ENCODE measurements around the gene SAPCD1. TPM values are rescaled to one million over a fixed set of nuclear protein-coding genes. Genes with fewer than 3 reads are reported as not detected.

Gene SAPCD1
- total RNA-seq, 2 experiments from 2014 or later, result 7.6 to 9.5 TPM

- Mint-ChIP-seq H3K9me3 (no peaks in the 10 kb centered on the region), H3K4me1 (peaks cover 57% of the 10 kb centered on the region), H3K4me3 (peak overlapping the region; percentile 93), H3K27ac (peak overlapping the region; percentile 89), H3K36me3 (peaks cover 45% of the 10 kb centered on the region), H3K27me3 (no peaks in the 10 kb centered on the region)
- DNase-seq, result no peak
Observed at GRCh38 chr6:31736768-31737314, 25.6 kb upstream of the SAPCD1 start.

GRCh38 chr6:31737315-31737990, 25.0 kb upstream of the SAPCD1 start:
- H3K36me3 Mint-ChIP-seq, result peaks cover 47% of the 10 kb centered on the region
- H3K9me3 Mint-ChIP-seq, result no peaks in the 10 kb centered on the region
- H3K4me3 Mint-ChIP-seq, result peak overlapping the region; percentile 93
- peak overlapping the region; percentile 89 for H3K27ac Mint-ChIP-seq
- peaks cover 54% of the 10 kb centered on the region for H3K4me1 Mint-ChIP-seq
- H3K27me3 Mint-ChIP-seq, result no peaks in the 10 kb centered on the region
- no peak for DNase-seq

- H3K4me1 Mint-ChIP-seq, result peaks cover 51% of the 10 kb centered on the region
- H3K9me3 Mint-ChIP-seq, result no peaks in the 10 kb centered on the region
- H3K27ac Mint-ChIP-seq, result peak overlapping the region; percentile 89
- peak overlapping the region; percentile 93 for H3K4me3 Mint-ChIP-seq
- H3K36me3 Mint-ChIP-seq, result peaks cover 53% of the 10 kb centered on the region
- DNase-seq, result peak; percentile 60
- H3K27me3 Mint-ChIP-seq, result no peaks in the 10 kb centered on the region
Observed at GRCh38 chr6:31737991-31738979, 24.2 kb upstream of the SAPCD1 start.

- peaks cover 51% of the 10 kb centered on the region for H3K36me3 Mint-ChIP-seq
- H3K27ac Mint-ChIP-seq, result peak within 1 kb of the TSS; percentile 89
- H3K27me3 Mint-ChIP-seq, result no peaks in the 10 kb centered on the region
- H3K4me1 Mint-ChIP-seq, result peaks cover 42% of the 10 kb centered on the region
- H3K4me3 Mint-ChIP-seq, result peak within 1 kb of the TSS; percentile 93
- no peaks in the 10 kb centered on the region for H3K9me3 Mint-ChIP-seq
- DNase-seq, result peak; percentile 97
Observed at GRCh38 chr6:31739639-31740396, 22.6 kb upstream of the SAPCD1 start, which contains the start of gene MSH5. Gene MSH5, plus strand, starts transcription at chr6:31740005. Its CDS starts 462 bp downstream, at chr6:31740467.

- H3K36me3 Mint-ChIP-seq, result peaks cover 50% of the 10 kb centered on the region
- DNase-seq, result peak; percentile 45
- peak overlapping the region; percentile 89 for H3K27ac Mint-ChIP-seq
- H3K27me3 Mint-ChIP-seq, result no peaks in the 10 kb centered on the region
- H3K9me3 Mint-ChIP-seq, result no peaks in the 10 kb centered on the region
- H3K4me1 Mint-ChIP-seq, result peaks cover 44% of the 10 kb centered on the region
- peak overlapping the region; percentile 90 for H3K4me3 Mint-ChIP-seq
Observed at GRCh38 chr6:31740397-31741223, 21.8 kb upstream of the SAPCD1 start.

- peak overlapping the region; percentile 61 for H3K27ac Mint-ChIP-seq
- H3K9me3 Mint-ChIP-seq, result no peaks in the 10 kb centered on the region
- H3K4me1 Mint-ChIP-seq, result peaks cover 41% of the 10 kb centered on the region
- DNase-seq, result no peak
- H3K27me3 Mint-ChIP-seq, result no peaks in the 10 kb centered on the region
- H3K4me3 Mint-ChIP-seq, result peak overlapping the region; percentile 90
- H3K36me3 Mint-ChIP-seq, result peaks cover 51% of the 10 kb centered on the region
Observed at GRCh38 chr6:31741815-31742214, 20.6 kb upstream of the SAPCD1 start.

GRCh38 chr6:31742894-31743293, 19.6 kb upstream of the SAPCD1 start:
- peaks cover 59% of the 10 kb centered on the region for H3K36me3 Mint-ChIP-seq
- H3K27ac Mint-ChIP-seq, result no peak overlapping the region
- H3K27me3 Mint-ChIP-seq, result no peaks in the 10 kb centered on the region
- no peaks in the 10 kb centered on the region for H3K9me3 Mint-ChIP-seq
- H3K4me1 Mint-ChIP-seq, result peaks cover 31% of the 10 kb centered on the region
- H3K4me3 Mint-ChIP-seq, result no peak overlapping the region
- DNase-seq, result no peak

GRCh38 chr6:31744422-31744821, 18.0 kb upstream of the SAPCD1 start:
- Mint-ChIP-seq H3K36me3 (peaks cover 67% of the 10 kb centered on the region), H3K4me3 (no peak overlapping the region)

GRCh38 chr6:31749301-31750036, 13.0 kb upstream of the SAPCD1 start:
- H3K4me1 Mint-ChIP-seq, result peaks cover 2% of the 10 kb centered on the region
- no peak overlapping the region for H3K27ac Mint-ChIP-seq
- DNase-seq, result no peak

More at GRCh38 chr6:31744422-31744821, 18.0 kb upstream of the SAPCD1 start:
- Mint-ChIP-seq H3K27me3 (no peaks in the 10 kb centered on the region), H3K27ac (no peak overlapping the region), H3K4me1 (peaks cover 16% of the 10 kb centered on the region), H3K9me3 (no peaks in the 10 kb centered on the region)
- no peak for DNase-seq

GRCh38 chr6:31750411-31751022, 11.9 kb upstream of the SAPCD1 start:
- H3K9me3 Mint-ChIP-seq, result no peaks in the 10 kb centered on the region
- no peak overlapping the region for H3K4me3 Mint-ChIP-seq
- H3K27ac Mint-ChIP-seq, result no peak overlapping the region
- no peak for DNase-seq
- H3K27me3 Mint-ChIP-seq, result no peaks in the 10 kb centered on the region
- peaks cover 24% of the 10 kb centered on the region for H3K36me3 Mint-ChIP-seq
- H3K4me1 Mint-ChIP-seq, result no peaks in the 10 kb centered on the region

More at GRCh38 chr6:31749301-31750036, 13.0 kb upstream of the SAPCD1 start:
- H3K4me3 Mint-ChIP-seq, result no peak overlapping the region
- no peaks in the 10 kb centered on the region for H3K9me3 Mint-ChIP-seq
- peaks cover 31% of the 10 kb centered on the region for H3K36me3 Mint-ChIP-seq
- H3K27me3 Mint-ChIP-seq, result no peaks in the 10 kb centered on the region

- H3K9me3 Mint-ChIP-seq, result no peaks in the 10 kb centered on the region
- H3K4me3 Mint-ChIP-seq, result no peak overlapping the region
- H3K27me3 Mint-ChIP-seq, result no peaks in the 10 kb centered on the region
- H3K27ac Mint-ChIP-seq, result no peak overlapping the region
- H3K4me1 Mint-ChIP-seq, result no peaks in the 10 kb centered on the region
- no peak for DNase-seq
- H3K36me3 Mint-ChIP-seq, result peaks cover 13% of the 10 kb centered on the region
Observed at GRCh38 chr6:31752739-31753319, 9.6 kb upstream of the SAPCD1 start.

GRCh38 chr6:31758281-31758680, 4.2 kb upstream of the SAPCD1 start:
- Mint-ChIP-seq H3K36me3 (peaks cover 35% of the 10 kb centered on the region), H3K9me3 (no peaks in the 10 kb centered on the region), H3K27me3 (no peaks in the 10 kb centered on the region), H3K27ac (no peak overlapping the region), H3K4me3 (no peak overlapping the region), H3K4me1 (no peaks in the 10 kb centered on the region)
- no peak for DNase-seq

GRCh38 chr6:31760790-31761189, 1.7 kb upstream of the SAPCD1 start:
- no peak overlapping the region for H3K27ac Mint-ChIP-seq
- peaks cover 47% of the 10 kb centered on the region for H3K36me3 Mint-ChIP-seq
- no peak overlapping the region for H3K4me3 Mint-ChIP-seq
- no peaks in the 10 kb centered on the region for H3K27me3 Mint-ChIP-seq
- no peak for DNase-seq
- no peaks in the 10 kb centered on the region for H3K9me3 Mint-ChIP-seq
- H3K4me1 Mint-ChIP-seq, result no peaks in the 10 kb centered on the region

Measured in activated naive CD8-positive, alpha-beta T cell treated with anti-CD3 and anti-CD28 coated beads for 36 hours (primary cell).